Measurements from ENCODE around the gene OVOL1.
A peak's percentile ranks its signal among the peaks of the same experiment; 100 is the strongest.
"Not testable (repeated sequence)": the region's sequence is repeated elsewhere in the genome, so short reads cannot be mapped to it uniquely, and the experiment has no call there.

Gene OVOL1

DNA sequence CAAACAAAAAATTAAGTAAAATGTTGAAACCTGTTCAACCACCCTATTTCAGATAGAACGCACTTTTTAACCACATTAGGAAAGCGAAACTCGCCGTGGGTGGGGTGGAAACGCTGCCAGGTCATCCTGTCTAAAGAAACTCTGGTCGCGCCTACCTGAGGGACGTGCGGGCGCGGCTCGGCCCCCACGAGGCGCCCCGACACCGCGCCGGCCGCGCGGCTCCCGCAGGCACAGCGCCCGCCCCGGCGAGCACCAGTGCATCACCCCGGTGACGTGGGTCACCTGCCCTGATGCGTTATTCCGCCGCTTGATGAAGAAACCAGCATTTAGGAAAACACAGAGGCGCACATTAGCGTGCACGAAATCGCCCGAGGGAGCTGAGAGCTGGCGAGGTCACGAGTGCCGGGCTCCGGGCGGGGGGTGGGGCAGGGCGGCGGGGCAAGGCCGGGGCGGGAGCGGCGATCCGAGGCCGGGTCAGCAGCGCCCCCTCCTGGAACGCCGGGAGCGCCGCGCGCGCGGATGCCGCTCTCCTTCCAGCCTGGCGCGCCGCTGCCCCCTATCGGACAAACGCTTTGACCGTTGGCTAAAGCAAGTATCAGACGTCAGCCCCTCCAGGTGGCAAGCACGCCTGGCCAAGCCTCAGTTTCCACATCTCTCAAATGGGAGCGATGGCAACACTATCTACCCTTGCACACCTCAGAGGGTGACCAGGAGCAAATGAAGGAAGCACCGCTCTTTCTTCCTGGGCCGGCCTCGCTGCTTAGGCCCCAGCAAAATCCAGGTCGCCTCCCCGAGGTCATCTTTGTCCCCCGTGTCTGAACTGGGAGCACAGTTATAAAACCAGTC lies 31.2 kb downstream of the OVOL1 start:
- no peaks in the 10 kb centered on the region for H3K36me3 ChIP-seq (ENCODE audit: insufficient read depth, low read length)
- H3K4me3 ChIP-seq (ENCODE audit: low read depth, low read length) = peak overlapping the region; percentile 83
- H3K79me2 ChIP-seq (ENCODE audit: control insufficient read depth, insufficient read depth, low read length, unreplicated experiment) = peaks cover 9% of the 10 kb centered on the region
- H3K27ac ChIP-seq (ENCODE audit: low read depth, low read length) = peak overlapping the region; percentile 64
- H3K4me1 ChIP-seq (ENCODE audit: control insufficient read depth, insufficient read depth, low read length, unreplicated experiment) = peaks cover 22% of the 10 kb centered on the region
- no peaks in the 10 kb centered on the region for H3K27me3 ChIP-seq (ENCODE audit: insufficient read depth, low read length)
- H2AFZ ChIP-seq (ENCODE audit: low read length, unreplicated experiment) = peak overlapping the region; percentile 92

DNA sequence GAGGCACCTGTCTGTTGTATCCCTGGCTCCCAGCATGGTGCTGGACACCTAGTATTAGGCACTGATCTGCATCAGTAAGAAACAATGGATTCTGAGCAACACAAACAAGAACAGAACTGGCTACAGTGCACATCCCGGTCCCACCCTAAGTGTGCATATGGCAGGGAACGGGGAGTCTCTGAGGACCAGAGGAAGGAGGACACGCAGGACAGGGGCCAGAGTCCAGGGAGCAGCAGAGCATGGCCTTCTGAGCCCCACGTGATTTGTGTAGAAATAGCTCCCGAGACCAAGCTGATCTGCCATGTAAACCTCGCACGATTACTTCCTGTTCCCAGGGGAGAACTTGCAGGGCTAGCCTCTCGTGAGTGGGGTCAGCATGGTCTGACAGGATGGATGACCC lies 34.2 kb downstream of the OVOL1 start:
- Histone ChIP-seq H3K27me3 (ENCODE audit: insufficient read depth, low read length) (no peaks in the 10 kb centered on the region), H3K36me3 (ENCODE audit: insufficient read depth, low read length) (no peaks in the 10 kb centered on the region), H3K79me2 (ENCODE audit: control insufficient read depth, insufficient read depth, low read length, unreplicated experiment) (peaks cover 9% of the 10 kb centered on the region), H3K4me3 (ENCODE audit: low read depth, low read length) (no peak overlapping the region), H2AFZ (ENCODE audit: low read length, unreplicated experiment) (no peak overlapping the region), H3K4me1 (ENCODE audit: control insufficient read depth, insufficient read depth, low read length, unreplicated experiment) (peaks cover 3% of the 10 kb centered on the region), H3K27ac (ENCODE audit: low read depth, low read length) (no peak overlapping the region)

DNA sequence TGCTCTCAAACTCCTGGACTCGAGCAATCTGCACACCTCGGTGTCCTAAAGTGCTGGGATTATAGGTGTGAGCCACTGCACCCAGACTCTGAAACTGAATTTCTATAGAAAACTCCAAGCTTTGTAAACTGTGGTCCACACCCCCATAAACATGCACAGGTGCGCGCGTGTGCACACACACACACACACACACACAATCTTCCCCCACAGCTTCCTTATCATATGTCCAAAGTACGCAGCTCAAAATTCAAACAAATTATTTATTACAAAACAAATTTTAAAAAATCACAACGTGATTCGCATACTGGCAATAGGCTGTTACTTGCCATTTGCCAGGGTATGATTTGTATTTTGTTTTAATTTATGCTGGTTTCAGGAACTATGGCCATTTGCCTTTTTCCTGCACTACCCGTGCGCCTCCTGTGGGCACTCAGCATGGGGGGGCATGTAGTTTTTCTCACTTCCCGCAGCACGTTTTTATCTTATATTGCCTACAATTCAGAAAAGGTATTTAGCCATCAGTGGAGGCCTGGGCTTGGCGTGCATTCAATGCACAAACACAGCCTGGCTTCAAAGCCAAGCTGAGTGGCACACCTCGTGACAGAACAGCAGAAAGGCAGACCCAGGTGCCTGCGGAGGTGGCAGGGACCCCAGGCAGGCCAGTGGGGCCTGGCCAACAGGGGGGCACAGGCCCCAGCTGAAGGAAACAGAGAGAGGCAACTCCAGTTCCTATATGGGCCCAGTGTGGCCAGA lies 36.1 kb downstream of the OVOL1 start:
- Histone ChIP-seq H3K79me2 (ENCODE audit: control insufficient read depth, insufficient read depth, low read length, unreplicated experiment) (no peaks in the 10 kb centered on the region), H3K27ac (ENCODE audit: low read depth, low read length) (no peak overlapping the region), H2AFZ (ENCODE audit: low read length, unreplicated experiment) (no peak overlapping the region), H3K36me3 (ENCODE audit: insufficient read depth, low read length) (no peaks in the 10 kb centered on the region), H3K4me3 (ENCODE audit: low read depth, low read length) (no peak overlapping the region), H3K27me3 (ENCODE audit: insufficient read depth, low read length) (no peaks in the 10 kb centered on the region), H3K4me1 (ENCODE audit: control insufficient read depth, insufficient read depth, low read length, unreplicated experiment) (no peaks in the 10 kb centered on the region)

DNA sequence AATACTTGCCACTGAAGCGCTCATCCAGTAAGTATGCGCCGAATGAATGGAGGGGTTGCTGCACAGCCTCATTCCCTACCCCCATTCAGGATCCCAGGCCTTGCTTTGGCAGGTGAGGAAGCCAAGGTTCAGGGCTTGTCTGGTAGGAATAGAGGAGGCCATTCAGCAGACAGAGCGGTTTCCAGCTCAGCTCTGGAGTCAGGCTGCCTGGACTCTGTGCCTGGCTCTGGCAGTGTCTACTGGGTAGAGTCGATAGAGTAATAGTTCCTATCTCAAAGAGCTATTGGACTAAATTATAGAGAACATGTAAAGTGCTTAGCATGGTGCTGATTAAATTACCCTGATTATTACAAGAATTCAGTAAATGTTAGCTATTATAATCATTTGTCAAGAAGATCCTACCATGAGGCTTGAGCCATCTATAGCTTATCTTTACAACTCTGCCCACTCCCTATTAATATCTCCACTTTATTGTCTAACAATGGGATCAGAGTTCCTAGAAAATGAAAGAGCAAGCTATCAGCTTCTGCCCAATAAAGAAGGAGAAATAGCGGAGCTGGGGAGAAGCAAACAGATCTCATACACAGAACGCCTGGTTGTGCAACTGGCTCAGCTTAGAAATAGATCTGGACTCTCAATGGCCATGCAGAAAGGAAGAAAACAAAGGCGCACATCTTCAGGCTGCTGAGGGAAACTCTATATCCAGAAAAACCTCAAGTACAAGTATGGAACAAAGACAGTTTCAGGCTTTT lies 40.3 kb downstream of the OVOL1 start:
- no peak overlapping the region for H3K4me3 ChIP-seq (ENCODE audit: low read depth, low read length)
- H3K27me3 ChIP-seq (ENCODE audit: insufficient read depth, low read length) = no peaks in the 10 kb centered on the region
- no peak overlapping the region for H2AFZ ChIP-seq (ENCODE audit: low read length, unreplicated experiment)
- H3K4me1 ChIP-seq (ENCODE audit: control insufficient read depth, insufficient read depth, low read length, unreplicated experiment) = no peaks in the 10 kb centered on the region
- no peak overlapping the region for H3K27ac ChIP-seq (ENCODE audit: low read depth, low read length)
- H3K79me2 ChIP-seq (ENCODE audit: control insufficient read depth, insufficient read depth, low read length, unreplicated experiment) = no peaks in the 10 kb centered on the region
- H3K36me3 ChIP-seq (ENCODE audit: insufficient read depth, low read length) = no peaks in the 10 kb centered on the region

DNA sequence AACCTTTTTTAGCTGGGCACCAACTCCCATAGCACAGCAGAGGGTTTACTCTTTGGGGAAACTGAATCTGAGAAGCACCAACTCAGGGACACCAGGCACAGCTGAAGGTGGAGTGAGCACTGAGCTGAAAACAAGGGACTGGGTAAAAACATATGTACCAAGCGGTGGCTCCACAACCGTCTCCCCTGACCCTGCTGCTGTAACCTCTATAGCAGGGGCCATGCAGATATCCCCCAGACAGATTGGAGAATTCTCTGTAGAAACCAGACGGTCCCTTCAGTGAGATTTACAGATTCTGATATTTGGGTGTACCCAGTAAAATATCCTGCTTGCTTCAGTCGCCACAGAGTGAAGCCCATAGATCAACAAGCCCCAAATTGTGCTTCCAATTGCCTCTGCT lies 42.6 kb downstream of the OVOL1 start:
- Histone ChIP-seq H3K36me3 (ENCODE audit: insufficient read depth, low read length) (no peaks in the 10 kb centered on the region), H3K27me3 (ENCODE audit: insufficient read depth, low read length) (no peaks in the 10 kb centered on the region), H3K4me3 (ENCODE audit: low read depth, low read length) (no peak overlapping the region), H2AFZ (ENCODE audit: low read length, unreplicated experiment) (no peak overlapping the region), H3K4me1 (ENCODE audit: control insufficient read depth, insufficient read depth, low read length, unreplicated experiment) (peaks cover 2% of the 10 kb centered on the region), H3K27ac (ENCODE audit: low read depth, low read length) (no peak overlapping the region), H3K79me2 (ENCODE audit: control insufficient read depth, insufficient read depth, low read length, unreplicated experiment) (peaks cover 4% of the 10 kb centered on the region)

DNA sequence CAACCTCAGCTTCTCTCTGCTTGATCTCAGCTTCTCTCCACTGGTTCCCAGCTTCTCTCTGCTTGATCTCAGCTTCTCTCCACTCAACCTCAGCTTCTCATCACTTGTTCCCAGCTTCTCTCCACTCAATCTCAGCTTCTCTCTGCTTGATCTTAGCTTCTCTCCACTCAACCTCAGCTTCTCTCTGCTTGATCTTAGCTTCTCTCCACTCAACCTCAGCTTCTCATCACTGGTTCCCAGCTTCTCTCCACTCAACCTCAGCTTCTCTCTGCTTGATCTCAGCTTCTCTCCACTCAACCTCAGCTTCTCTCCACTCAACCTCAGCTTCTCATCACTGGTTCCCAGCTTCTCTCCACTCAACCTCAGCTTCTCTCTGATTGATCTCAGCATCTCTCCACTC lies 45.4 kb downstream of the OVOL1 start:
- H2AFZ ChIP-seq (ENCODE audit: low read length, unreplicated experiment); H3K27ac ChIP-seq (ENCODE audit: low read depth, low read length); H3K79me2 ChIP-seq (ENCODE audit: control insufficient read depth, insufficient read depth, low read length, unreplicated experiment); H3K4me1 ChIP-seq (ENCODE audit: control insufficient read depth, insufficient read depth, low read length, unreplicated experiment); H3K36me3 ChIP-seq (ENCODE audit: insufficient read depth, low read length); H3K27me3 ChIP-seq (ENCODE audit: insufficient read depth, low read length); H3K4me3 ChIP-seq (ENCODE audit: low read depth, low read length): not testable (repeated sequence)

DNA sequence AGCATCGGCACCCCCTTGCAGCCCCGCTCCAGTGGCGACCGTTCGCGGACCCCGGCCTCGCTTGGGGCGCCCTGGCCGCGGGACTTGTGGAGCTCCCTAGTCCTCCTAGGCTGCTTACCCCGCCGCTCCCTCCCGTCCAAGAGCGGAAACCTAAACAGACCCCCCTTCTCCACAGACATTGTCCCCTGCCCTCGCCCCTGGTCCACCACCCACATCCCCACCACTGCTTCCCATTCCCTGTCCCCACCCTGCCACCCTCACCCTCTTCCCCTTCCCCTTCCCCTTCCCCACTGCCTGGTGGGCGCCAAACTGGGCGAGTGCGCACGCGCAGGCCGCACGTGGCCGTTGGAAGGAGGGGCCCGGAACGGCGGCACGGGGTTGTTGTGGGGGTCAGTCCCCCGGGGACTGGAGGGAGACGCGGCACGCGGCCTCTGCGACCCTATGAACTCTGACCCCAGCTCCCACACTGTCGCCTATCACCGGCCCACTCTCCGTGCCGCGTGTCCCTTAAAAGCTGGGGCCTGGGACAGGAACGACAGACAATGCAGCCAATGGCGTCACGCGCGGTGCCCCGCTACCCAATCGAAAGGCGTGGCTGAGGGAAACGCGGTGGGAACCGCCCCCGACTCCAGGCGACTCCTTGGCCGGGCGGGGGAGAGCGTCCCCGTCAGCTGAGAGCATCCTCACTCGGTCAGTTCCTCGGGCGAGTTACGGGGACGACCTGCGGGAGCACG lies 46.6 kb downstream of the OVOL1 start, which contains the start of gene SNX32:
SNX32 (plus strand) TSS at position 667 of the 734 bp plus-strand sequence. CDS start 103 bp downstream, outside the sequence.
- Histone ChIP-seq H3K27ac (ENCODE audit: low read depth, low read length) (peak within 1 kb of the TSS; percentile 7; the same call in 1 of the 2 replicates), H2AFZ (ENCODE audit: low read length, unreplicated experiment) (peak within 1 kb of the TSS; percentile 45), H3K4me3 (ENCODE audit: low read depth, low read length) (peak within 1 kb of the TSS; percentile 79), H3K27me3 (ENCODE audit: insufficient read depth, low read length) (no peaks in the 10 kb centered on the region), H3K79me2 (ENCODE audit: control insufficient read depth, insufficient read depth, low read length, unreplicated experiment) (peaks cover 8% of the 10 kb centered on the region), H3K36me3 (ENCODE audit: insufficient read depth, low read length) (no peaks in the 10 kb centered on the region), H3K4me1 (ENCODE audit: control insufficient read depth, insufficient read depth, low read length, unreplicated experiment) (peaks cover 6% of the 10 kb centered on the region)

DNA sequence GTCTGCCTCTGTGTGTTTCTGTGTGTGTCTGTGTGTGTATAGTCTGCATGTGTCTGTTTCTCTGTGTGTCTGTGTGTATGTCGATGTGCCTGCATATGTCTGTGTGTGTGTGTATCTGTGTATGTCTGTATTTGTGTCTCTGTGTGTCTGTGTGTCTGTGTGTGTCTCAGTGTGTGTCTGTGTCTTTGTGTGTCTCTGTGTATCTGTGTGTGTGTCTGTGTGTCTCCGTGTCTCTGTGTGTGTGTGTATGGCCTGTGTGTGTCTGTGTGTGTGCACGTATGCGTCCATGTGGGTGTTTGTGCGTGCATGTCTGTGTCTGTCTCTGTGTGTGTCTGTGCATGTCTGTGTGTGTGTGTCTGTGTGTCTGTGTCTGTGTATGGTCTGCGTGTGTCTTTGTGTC lies 47.3 kb downstream of the OVOL1 start:
- Histone ChIP-seq H3K27me3 (ENCODE audit: insufficient read depth, low read length) (no peaks in the 10 kb centered on the region), H3K4me3 (ENCODE audit: low read depth, low read length) (peak overlapping the region; percentile 79), H3K36me3 (ENCODE audit: insufficient read depth, low read length) (no peaks in the 10 kb centered on the region), H3K27ac (ENCODE audit: low read depth, low read length) (no peak overlapping the region), H3K79me2 (ENCODE audit: control insufficient read depth, insufficient read depth, low read length, unreplicated experiment) (peaks cover 8% of the 10 kb centered on the region), H3K4me1 (ENCODE audit: control insufficient read depth, insufficient read depth, low read length, unreplicated experiment) (peaks cover 6% of the 10 kb centered on the region), H2AFZ (ENCODE audit: low read length, unreplicated experiment) (peak overlapping the region; percentile 45)

DNA sequence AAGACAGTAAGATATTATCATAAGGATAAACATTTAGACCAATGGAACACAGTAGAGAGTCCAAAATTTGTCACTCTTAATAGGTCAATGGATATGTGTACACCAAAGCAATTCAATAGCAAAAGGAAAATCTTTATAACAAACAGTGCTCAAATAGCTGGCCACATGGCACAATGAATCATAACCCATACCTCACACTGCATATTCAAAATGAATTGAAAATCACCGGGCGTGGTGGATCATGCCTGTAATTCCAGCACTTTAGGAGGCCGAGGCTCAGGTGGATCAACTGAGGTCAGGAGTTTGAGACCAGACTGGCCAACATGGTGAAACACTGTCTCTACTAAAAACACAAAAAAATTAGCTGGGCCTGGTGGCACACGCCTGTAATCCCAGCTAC lies 55.3 kb downstream of the OVOL1 start:
- Histone ChIP-seq H3K4me1 (ENCODE audit: control insufficient read depth, insufficient read depth, low read length, unreplicated experiment) (no peaks in the 10 kb centered on the region), H3K36me3 (ENCODE audit: insufficient read depth, low read length) (no peaks in the 10 kb centered on the region), H3K79me2 (ENCODE audit: control insufficient read depth, insufficient read depth, low read length, unreplicated experiment) (no peaks in the 10 kb centered on the region), H2AFZ (ENCODE audit: low read length, unreplicated experiment) (no peak overlapping the region), H3K27me3 (ENCODE audit: insufficient read depth, low read length) (no peaks in the 10 kb centered on the region), H3K27ac (ENCODE audit: low read depth, low read length) (no peak overlapping the region), H3K4me3 (ENCODE audit: low read depth, low read length) (no peak overlapping the region)

DNA sequence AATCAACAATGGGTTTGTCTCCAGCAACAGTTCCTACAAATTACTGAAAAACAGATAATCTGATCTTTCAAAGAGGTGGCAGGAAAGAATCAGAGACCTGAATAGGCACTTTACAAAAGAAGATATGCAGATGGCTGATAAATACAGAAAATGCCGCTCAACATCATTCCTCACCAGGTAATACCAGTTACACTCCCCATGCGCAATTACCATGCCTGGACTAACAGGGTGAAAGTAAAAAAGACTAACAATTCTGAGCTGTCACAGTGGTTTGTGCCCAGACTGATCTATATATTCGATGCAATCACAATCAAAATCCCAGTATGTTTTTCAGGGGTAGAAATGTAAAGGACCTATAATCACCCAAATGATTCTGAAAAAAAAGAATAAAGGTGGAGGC lies 56.9 kb downstream of the OVOL1 start:
- no peak overlapping the region for H3K4me3 ChIP-seq (ENCODE audit: low read depth, low read length)
- no peaks in the 10 kb centered on the region for H3K36me3 ChIP-seq (ENCODE audit: insufficient read depth, low read length)
- H3K79me2 ChIP-seq (ENCODE audit: control insufficient read depth, insufficient read depth, low read length, unreplicated experiment) = no peaks in the 10 kb centered on the region
- H2AFZ ChIP-seq (ENCODE audit: low read length, unreplicated experiment) = no peak overlapping the region
- no peaks in the 10 kb centered on the region for H3K4me1 ChIP-seq (ENCODE audit: control insufficient read depth, insufficient read depth, low read length, unreplicated experiment)
- no peaks in the 10 kb centered on the region for H3K27me3 ChIP-seq (ENCODE audit: insufficient read depth, low read length)
- no peak overlapping the region for H3K27ac ChIP-seq (ENCODE audit: low read depth, low read length)

Measured in ACC112 (cell line).